ENCODE results near the gene AQP9. TPM values are rescaled to one million over a fixed set of nuclear protein-coding genes. Genes with fewer than 3 reads are reported as not detected.
A peak's percentile ranks its signal among the peaks of the same experiment; 100 is the strongest.

Gene AQP9
- total RNA-seq, 2 donors from 2014 or later = 0.26 to 1.6 TPM

DNA sequence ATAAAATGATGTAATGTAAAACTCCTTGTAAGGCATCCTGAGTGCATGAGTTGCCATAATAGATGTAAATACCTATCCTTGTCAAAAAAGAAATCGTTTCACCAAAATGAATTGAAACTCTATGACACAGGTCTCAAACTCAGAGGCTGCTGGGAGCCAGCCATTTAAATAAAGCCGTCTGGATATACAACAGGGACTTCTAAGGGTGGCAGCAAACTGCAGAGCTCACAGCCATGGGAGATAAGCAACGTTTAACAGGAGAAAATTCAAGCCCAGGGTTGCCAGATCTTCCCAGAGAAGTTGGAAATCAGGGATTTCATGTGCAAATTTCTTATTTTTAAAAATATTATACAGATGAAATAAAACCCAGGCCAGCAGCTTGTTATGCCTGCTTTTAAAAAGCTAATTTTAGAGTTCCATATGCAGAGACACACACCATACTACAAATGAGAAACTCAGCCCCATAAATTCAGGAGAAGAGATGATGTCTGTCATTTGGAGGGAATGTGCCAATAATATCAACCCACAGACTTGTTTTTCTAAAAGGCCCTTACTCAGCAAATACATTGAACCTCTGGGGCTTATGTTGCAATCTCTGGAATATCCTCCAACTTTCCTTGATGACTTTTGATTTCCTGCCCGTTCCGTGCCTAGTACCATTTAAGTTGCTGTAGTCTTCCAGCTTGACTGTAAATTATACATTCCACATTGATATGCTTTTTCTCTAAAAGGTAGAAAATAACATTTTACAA is 75.6 kb downstream of the AQP9 start:
- Histone ChIP-seq H3K27me3 (no peaks in the 10 kb centered on the region), H3K4me1 (no peaks in the 10 kb centered on the region)
- intact Hi-C loops (cut with DNase I) = no loop called here

DNA sequence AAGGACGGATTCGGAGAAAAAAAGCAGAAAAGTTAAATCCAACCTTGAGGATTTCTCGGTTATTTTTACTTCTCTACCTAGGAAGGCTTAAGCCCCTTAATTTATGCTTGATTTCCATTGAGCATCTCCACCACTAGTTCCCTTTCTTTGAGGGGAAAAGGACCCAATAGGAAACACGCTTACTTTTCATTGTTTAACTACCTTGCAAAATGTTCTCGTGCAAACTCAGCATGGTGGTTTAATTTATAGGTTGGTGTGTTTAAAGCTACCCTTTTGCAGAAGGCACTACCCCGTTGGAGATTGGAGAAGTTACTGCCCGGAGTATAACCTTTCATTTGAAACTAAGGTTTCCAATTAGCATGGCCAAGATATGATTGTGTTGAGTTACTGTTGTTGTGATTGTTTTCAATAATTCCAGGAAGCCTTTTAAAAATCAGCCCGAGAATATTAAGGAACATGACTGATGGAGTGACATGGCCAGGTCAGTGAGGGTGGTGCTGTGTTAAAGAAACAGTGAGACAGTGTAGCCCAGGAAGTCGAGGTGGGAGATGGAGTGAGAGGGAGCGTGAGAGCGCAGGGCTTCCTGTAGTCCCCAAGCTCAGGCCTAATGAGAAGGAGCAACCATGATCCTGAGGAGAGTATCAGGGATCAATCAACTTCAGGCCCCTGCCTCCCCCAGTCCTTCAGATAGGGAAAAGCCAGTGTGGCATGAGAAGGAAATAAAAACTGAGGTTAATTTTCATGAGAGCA is 76.6 kb downstream of the AQP9 start:
- 74 to 75% methylated on average over 11 of the region's 11 CpGs for WGBS, 2 donors
- ATAC-seq (no peak), DNase-seq (no peak)
- H3K4me3 ChIP-seq = no peak overlapping the region
- intact Hi-C loops (cut with DNase I) = no loop called here
- H3K4me1 ChIP-seq = no peaks in the 10 kb centered on the region
- H3K27me3 ChIP-seq = no peaks in the 10 kb centered on the region
- H3K9me3 ChIP-seq = no peaks in the 10 kb centered on the region
- H3K36me3 ChIP-seq (replicated peaks in 1 of 2; ENCODE audit: insufficient read depth in 1 of 2, low read depth in 2 of 2) = no peaks in the 10 kb centered on the region
- TF ChIP-seq, protein P1, sequence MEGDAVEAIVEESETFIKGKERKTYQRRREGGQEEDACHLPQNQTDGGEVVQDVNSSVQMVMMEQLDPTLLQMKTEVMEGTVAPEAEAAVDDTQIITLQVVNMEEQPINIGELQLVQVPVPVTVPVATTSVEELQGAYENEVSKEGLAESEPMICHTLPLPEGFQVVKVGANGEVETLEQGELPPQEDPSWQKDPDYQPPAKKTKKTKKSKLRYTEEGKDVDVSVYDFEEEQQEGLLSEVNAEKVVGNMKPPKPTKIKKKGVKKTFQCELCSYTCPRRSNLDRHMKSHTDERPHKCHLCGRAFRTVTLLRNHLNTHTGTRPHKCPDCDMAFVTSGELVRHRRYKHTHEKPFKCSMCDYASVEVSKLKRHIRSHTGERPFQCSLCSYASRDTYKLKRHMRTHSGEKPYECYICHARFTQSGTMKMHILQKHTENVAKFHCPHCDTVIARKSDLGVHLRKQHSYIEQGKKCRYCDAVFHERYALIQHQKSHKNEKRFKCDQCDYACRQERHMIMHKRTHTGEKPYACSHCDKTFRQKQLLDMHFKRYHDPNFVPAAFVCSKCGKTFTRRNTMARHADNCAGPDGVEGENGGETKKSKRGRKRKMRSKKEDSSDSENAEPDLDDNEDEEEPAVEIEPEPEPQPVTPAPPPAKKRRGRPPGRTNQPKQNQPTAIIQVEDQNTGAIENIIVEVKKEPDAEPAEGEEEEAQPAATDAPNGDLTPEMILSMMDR (IDR thresholded peaks at IDR 0.05) = no peak
- TF ChIP-seq POLR2A (IDR thresholded peaks at IDR 0.05) = no peak
- no peak overlapping the region for H3K27ac ChIP-seq

More for the DNA sequence above, 75.6 kb downstream of the AQP9 start:
- WGBS, 2 donors = 61 to 63% methylated on average over 5 of the region's 5 CpGs
- DNase-seq = no peak
- ATAC-seq = no peak
- TF ChIP-seq POLR2A (IDR thresholded peaks at IDR 0.05) = no peak
- TF ChIP-seq, protein P1 (IDR thresholded peaks at IDR 0.05) = no peak
- H3K9me3 ChIP-seq = no peaks in the 10 kb centered on the region
- H3K27ac ChIP-seq = no peak overlapping the region
- H3K4me3 ChIP-seq = no peak overlapping the region
- H3K36me3 ChIP-seq (replicated peaks in 1 of 2; ENCODE audit: insufficient read depth in 1 of 2, low read depth in 2 of 2) = no peaks in the 10 kb centered on the region

DNA sequence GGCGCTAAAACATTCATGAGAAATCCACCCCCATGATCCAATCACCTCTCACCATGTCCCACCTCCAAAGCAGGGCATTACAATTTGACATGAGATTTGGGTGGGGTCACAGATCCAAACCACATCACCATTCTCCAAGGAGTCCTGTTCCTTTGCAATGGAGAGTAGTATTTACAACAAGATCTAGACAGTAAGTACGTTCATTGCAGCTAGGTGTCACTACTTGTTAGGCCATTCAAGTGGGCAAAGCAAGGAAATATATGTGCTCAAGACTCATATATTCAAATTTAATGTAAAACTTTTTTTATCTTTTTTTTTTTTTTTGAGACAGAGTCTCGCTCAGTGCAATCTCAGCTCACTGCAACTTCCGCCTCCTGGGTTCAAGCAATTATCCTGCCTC is 79.3 kb downstream of the AQP9 start:
- 90 to 91% methylated on average over 4 of the region's 4 CpGs for WGBS, 2 donors
- Histone ChIP-seq H3K4me3 (no peak overlapping the region), H3K4me1 (no peaks in the 10 kb centered on the region), H3K9me3 (no peaks in the 10 kb centered on the region), H3K27me3 (no peaks in the 10 kb centered on the region), H3K27ac (no peak overlapping the region), H3K36me3 (replicated peaks in 1 of 2; ENCODE audit: insufficient read depth in 1 of 2, low read depth in 2 of 2) (no peaks in the 10 kb centered on the region)
- no peak for ATAC-seq
- intact Hi-C loops (cut with DNase I) = no loop called here
- no peak for DNase-seq
- TF ChIP-seq, protein P1 (IDR thresholded peaks at IDR 0.05) = no peak
- TF ChIP-seq POLR2A (IDR thresholded peaks at IDR 0.05) = no peak

DNA sequence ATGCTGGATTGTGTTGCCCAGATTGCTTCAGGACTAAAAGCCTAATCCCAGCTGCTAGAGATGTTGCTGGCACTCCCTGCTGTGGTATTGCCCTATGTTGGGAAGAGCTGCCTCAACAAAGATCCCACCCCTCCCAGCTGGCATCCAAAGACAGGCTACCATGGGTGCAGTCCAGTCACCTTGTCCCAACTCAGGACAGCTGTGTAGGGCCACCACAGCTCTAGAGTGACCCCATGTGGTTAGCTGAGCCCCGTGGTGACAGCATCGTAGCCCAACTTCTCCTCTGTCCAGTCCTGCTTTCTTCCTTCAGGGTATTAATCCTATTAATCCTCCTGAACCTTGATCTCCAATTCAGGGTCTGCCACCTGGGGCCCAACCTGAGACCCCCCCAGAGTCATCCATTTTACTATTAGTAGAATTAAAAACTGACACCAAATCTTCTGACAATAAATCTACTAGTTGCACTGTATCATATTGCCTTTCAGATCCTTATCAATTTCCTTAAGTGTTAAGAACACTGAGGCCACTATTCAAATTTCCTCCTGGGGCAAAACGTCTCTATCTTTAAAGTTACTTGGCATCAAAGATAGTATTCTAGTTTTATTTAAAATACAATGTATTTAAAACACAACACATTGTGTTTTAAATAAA is 83.5 kb downstream of the AQP9 start:
- Histone ChIP-seq H3K27me3 (no peaks in the 10 kb centered on the region), H3K4me1 (no peaks in the 10 kb centered on the region), H3K4me3 (no peak overlapping the region), H3K9me3 (no peaks in the 10 kb centered on the region), H3K36me3 (replicated peaks in 1 of 2; ENCODE audit: insufficient read depth in 1 of 2, low read depth in 2 of 2) (no peaks in the 10 kb centered on the region), H3K27ac (no peak overlapping the region)
- intact Hi-C loops (cut with DNase I) = no loop called here
- ATAC-seq (no peak), DNase-seq (peak in 2 of 4 donors; percentile 13 to 19)
- TF ChIP-seq POLR2A (IDR thresholded peaks at IDR 0.05) = no peak
- TF ChIP-seq, protein P1 (IDR thresholded peaks at IDR 0.05) = peak in 1 of 7 experiments; percentile 22
- WGBS, 2 donors = 23 to 32% methylated on average over 3 of the region's 3 CpGs

All from body of pancreas (tissue), 4 donors.